OCI-LY1 (cell line): Measurements from ENCODE around the gene CD247.

Experiments
- CTCF ChIP-seq: fragments of 200-600 bp; sonication (generic), shearing (Covaris generic); IDR thresholded peaks from 2 replicates; pipeline ENCODE4 v1.5.1; 2017; ENCODE audit warnings: mild to moderate bottlenecking, antibody characterized with exemption, low read length, moderate library complexity, mixed read lengths
- EZH2 ChIP-seq: fragments of 200-600 bp; sonication (generic), shearing (Covaris generic); IDR thresholded peaks from 2 replicates; pipeline ENCODE4 v1.8.0; 2017; ENCODE audit warnings: borderline replicate concordance, mixed run types, mild to moderate bottlenecking, antibody characterized with exemption, low read length, moderate library complexity, mixed read lengths

GRCh38 chr1:167562702-167563101 lies 44.4 kb upstream of the CD247 start:
- TF ChIP-seq EZH2 (no peak), CTCF (no peak)
